Activated CD8-positive, alpha-beta T cell treated with anti-CD3 and anti-CD28 coated beads, Interleukin-2, amount 10 ng/mL, durations not matched to agents 7 days and 5 days (primary cell): Measurements from ENCODE around the gene SLC27A1. TPM values are rescaled to one million over a fixed set of nuclear protein-coding genes. Genes with fewer than 3 reads are reported as not detected.

Experiments
- ATAC-seq: fragments of 150-1000 bp; cut with Tn5 transposase; one replicate; pipeline ENCODE4 v1.10.0; 2021; ENCODE audit warnings: moderate library complexity
- CTCF ChIA-PET: fragments of 350-600 bp; sonication (Branson Sonifier 250); formaldehyde crosslinking; loops from one replicate; lab custom pipeline; 2021; ENCODE audit warnings: antibody characterized with exemption; lab: Charles Lee
- POLR2A ChIA-PET: fragments of 350-600 bp; sonication (Branson Sonifier 250); formaldehyde crosslinking; loops from one replicate; lab custom pipeline; 2021; ENCODE audit warnings: antibody characterized with exemption; lab: Charles Lee
- DNase-seq: peaks from one replicate; pipeline ENCODE4 v3.0.0-alpha.2; 2020
- H3K27ac Mint-ChIP-seq: one replicate; pipeline ENCODE4 v1.8.0; 2021; ENCODE audit warnings: mild to moderate bottlenecking, mixed read lengths
- H3K27me3 Mint-ChIP-seq: one replicate; pipeline ENCODE4 v1.8.0; 2021; ENCODE audit warnings: low read depth, mixed read lengths
- H3K36me3 Mint-ChIP-seq: one replicate; pipeline ENCODE4 v1.8.0; 2021; ENCODE audit warnings: low read depth, mixed read lengths
- H3K4me1 Mint-ChIP-seq: one replicate; pipeline ENCODE4 v1.8.0; 2021; ENCODE audit warnings: low read depth, mixed read lengths
- H3K4me3 Mint-ChIP-seq: one replicate; pipeline ENCODE4 v1.8.0; 2021; ENCODE audit warnings: mild to moderate bottlenecking, mixed read lengths
- H3K9me3 Mint-ChIP-seq: one replicate; pipeline ENCODE4 v1.8.0; 2022; ENCODE audit warnings: mixed read lengths; ENCODE audit not compliant: insufficient read depth
- total RNA-seq, 2 experiments: library from RNA; stranded (reverse); gene quantifications; one replicate each; pipeline ENCODE4 v1.2.3, GENCODE V29; 2021

The SLC27A1 gene
- 1 to 10 TPM; 7.3 to 7.4 TPM for total RNA-seq

- peak within 1 kb of the TSS; percentile 90 for H3K27ac Mint-ChIP-seq
- peak; percentile 91 for ATAC-seq
- peaks cover 47% of the 10 kb centered on the region for H3K4me1 Mint-ChIP-seq
- H3K27me3 Mint-ChIP-seq, result peaks cover 5% of the 10 kb centered on the region
- POLR2A ChIA-PET, result no interaction called here
- H3K4me3 Mint-ChIP-seq, result peak within 1 kb of the TSS; percentile 85
- no peaks in the 10 kb centered on the region for H3K9me3 Mint-ChIP-seq
- DNase-seq, result peak; percentile 95
- no peaks in the 10 kb centered on the region for H3K36me3 Mint-ChIP-seq
- CTCF ChIA-PET, result interaction anchor here (1.4 to 5.2 kb wide), 2 partner anchors 24 to 26 kb away, joined by 3 to 49 read pairs; no protein-coding TSS in a partner anchor
Measured at GRCh38 chr19:17470068-17470841, at the start of gene SLC27A1. TSS of gene SLC27A1 (plus strand) at chr19:17470524. CDS start at chr19:17470541, 17 bp downstream.

- Mint-ChIP-seq H3K4me3 (no peak overlapping the region), H3K36me3 (peaks cover 21% of the 10 kb centered on the region), H3K27ac (no peak overlapping the region), H3K27me3 (no peaks in the 10 kb centered on the region), H3K4me1 (peaks cover 31% of the 10 kb centered on the region), H3K9me3 (no peaks in the 10 kb centered on the region)
- no peak for DNase-seq
- ATAC-seq, result no peak
- ChIA-PET CTCF (interaction anchor here (1.4 kb wide), 1 partner anchor 19 kb away, joined by 3 read pairs; no protein-coding TSS in a partner anchor), POLR2A (interaction anchor here (0.6 kb wide), 1 partner anchor 28 kb away, joined by 3 read pairs; the partner anchor contains the start of gene CCDC194)
Measured at GRCh38 chr19:17421942-17422341, 48.4 kb upstream of the SLC27A1 start.

GRCh38 chr19:17423429-17424208 lies 46.7 kb upstream of the SLC27A1 start:
- ATAC-seq (no peak), DNase-seq (no peak)
- Mint-ChIP-seq H3K9me3 (no peaks in the 10 kb centered on the region), H3K27ac (no peak overlapping the region), H3K36me3 (peaks cover 15% of the 10 kb centered on the region), H3K27me3 (no peaks in the 10 kb centered on the region), H3K4me3 (no peak overlapping the region), H3K4me1 (peaks cover 30% of the 10 kb centered on the region)
- CTCF ChIA-PET, result no interaction called here
- POLR2A ChIA-PET, result interaction anchor here (0.6 kb wide), 1 partner anchor 349 kb away, joined by 3 read pairs; no protein-coding TSS in a partner anchor

GRCh38 chr19:17424743-17425365 lies 45.5 kb upstream of the SLC27A1 start:
- H3K4me1 Mint-ChIP-seq, result peaks cover 19% of the 10 kb centered on the region
- no peaks in the 10 kb centered on the region for H3K27me3 Mint-ChIP-seq
- DNase-seq (peak; percentile 60), ATAC-seq (peak; percentile 20)
- POLR2A ChIA-PET, result no interaction called here
- H3K4me3 Mint-ChIP-seq, result no peak overlapping the region
- no peak overlapping the region for H3K27ac Mint-ChIP-seq
- peaks cover 12% of the 10 kb centered on the region for H3K36me3 Mint-ChIP-seq
- no peaks in the 10 kb centered on the region for H3K9me3 Mint-ChIP-seq
- CTCF ChIA-PET, result interaction anchor here (1.1 to 2.6 kb wide), 2 partner anchors 16 to 24 kb away, joined by 3 to 8 read pairs; partner anchors contain the start of gene TMEM221

DNA sequence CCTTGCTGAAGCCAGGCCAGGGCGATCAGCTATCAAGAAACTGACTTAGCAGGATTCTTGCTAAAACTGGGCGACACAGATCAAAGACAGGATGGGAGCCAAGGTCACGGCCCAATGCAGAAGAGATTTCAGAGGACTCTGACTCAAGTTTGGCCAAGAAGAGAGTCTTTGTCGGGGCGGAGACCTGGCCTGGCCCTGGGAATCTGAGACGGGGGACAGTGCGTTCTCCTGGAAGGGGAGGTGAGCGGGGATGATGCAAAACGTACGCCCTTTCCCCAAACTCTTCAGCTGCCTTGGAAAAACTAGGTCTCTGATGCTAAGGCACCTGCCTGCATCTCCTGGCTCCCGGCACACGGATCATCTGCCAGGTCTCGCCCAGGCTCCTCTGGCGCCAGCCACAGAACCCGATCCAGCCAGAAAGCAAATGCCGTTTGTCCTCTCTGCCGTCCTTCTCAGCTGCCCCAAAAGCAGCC lies 40.6 kb upstream of the SLC27A1 start:
- no peak for ATAC-seq
- ChIA-PET POLR2A (no interaction called here), CTCF (interaction anchor here (2.3 kb wide), 1 partner anchor 36 kb away, joined by 8 read pairs; no protein-coding TSS in a partner anchor)
- no peaks in the 10 kb centered on the region for H3K36me3 Mint-ChIP-seq
- no peak overlapping the region for H3K27ac Mint-ChIP-seq
- H3K9me3 Mint-ChIP-seq, result no peaks in the 10 kb centered on the region
- no peak overlapping the region for H3K4me3 Mint-ChIP-seq
- H3K4me1 Mint-ChIP-seq, result peaks cover 10% of the 10 kb centered on the region
- no peak for DNase-seq
- H3K27me3 Mint-ChIP-seq, result no peaks in the 10 kb centered on the region

DNA sequence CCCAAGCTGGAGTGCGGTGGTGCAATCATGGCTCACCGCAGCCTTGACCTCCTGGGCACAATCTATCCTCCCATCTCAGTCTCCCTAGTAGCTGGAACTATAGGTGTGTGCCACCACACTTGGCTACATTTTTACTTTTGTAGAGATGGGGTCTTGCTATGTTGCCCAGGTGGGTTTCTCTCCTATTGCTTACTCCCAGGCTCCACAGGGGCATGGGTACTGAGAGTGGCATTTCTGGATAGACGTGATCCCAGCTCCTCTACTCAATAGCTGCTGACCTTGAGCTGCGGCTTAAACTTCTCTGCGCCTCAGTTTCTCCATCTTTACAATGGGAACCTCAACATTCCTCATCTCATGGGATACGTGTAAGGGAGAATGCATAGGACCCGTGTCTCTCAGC lies 38.9 kb upstream of the SLC27A1 start:
- DNase-seq, result no peak
- no peak overlapping the region for H3K27ac Mint-ChIP-seq
- no peak for ATAC-seq
- ChIA-PET CTCF (interaction anchor here (1.1 kb wide), 1 partner anchor 10 kb away, joined by 3 read pairs; no protein-coding TSS in a partner anchor), POLR2A (no interaction called here)
- no peaks in the 10 kb centered on the region for H3K9me3 Mint-ChIP-seq
- H3K4me3 Mint-ChIP-seq, result no peak overlapping the region
- H3K36me3 Mint-ChIP-seq, result no peaks in the 10 kb centered on the region
- H3K27me3 Mint-ChIP-seq, result no peaks in the 10 kb centered on the region
- H3K4me1 Mint-ChIP-seq, result peaks cover 5% of the 10 kb centered on the region

- DNase-seq (no peak), ATAC-seq (no peak)
- no peak overlapping the region for H3K27ac Mint-ChIP-seq
- POLR2A ChIA-PET, result no interaction called here
- H3K36me3 Mint-ChIP-seq, result no peaks in the 10 kb centered on the region
- no peaks in the 10 kb centered on the region for H3K27me3 Mint-ChIP-seq
- H3K9me3 Mint-ChIP-seq, result no peaks in the 10 kb centered on the region
- H3K4me1 Mint-ChIP-seq, result peaks cover 5% of the 10 kb centered on the region
- no peak overlapping the region for H3K4me3 Mint-ChIP-seq
- CTCF ChIA-PET, result no interaction called here
Measured at GRCh38 chr19:17435218-17435617, 35.1 kb upstream of the SLC27A1 start.

DNA sequence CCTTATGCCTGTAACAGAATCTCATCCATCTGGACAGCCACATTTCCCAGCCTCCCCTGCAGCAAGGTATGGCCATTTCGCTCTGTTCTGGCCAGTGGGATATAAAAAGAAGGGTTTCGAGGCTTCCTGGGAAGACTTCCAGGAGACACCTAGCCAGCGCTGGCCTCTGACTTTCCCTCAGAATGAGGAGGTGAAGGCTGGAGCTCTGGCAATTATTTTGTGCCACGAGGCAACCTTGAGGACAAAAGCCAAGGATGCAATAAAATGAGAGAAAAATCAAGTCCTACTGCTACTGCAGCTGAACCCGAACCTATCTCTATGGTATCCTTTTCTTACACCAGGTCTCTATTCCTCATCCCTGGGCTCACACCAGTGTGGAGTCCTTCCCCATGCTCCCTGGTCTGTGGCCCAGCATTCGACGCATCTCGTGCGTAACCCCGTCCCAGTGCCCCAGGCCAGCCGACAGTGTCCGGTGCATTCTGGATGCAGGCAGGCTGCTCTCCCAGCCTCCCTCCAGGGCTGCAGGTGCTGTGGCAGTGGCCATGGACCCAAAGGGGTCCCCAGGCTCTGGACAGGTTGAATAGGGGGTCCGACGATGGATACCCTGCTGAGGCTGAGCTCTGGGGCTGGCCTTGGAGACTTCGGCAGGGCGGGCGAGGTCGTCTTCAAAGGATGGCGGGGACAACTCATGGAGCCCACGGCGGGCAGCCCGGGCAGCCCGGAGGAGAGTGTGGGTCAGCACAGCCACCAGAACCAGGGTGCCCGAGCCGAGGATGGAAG lies 34.0 kb upstream of the SLC27A1 start:
- Mint-ChIP-seq H3K4me1 (peaks cover 5% of the 10 kb centered on the region), H3K27me3 (no peaks in the 10 kb centered on the region), H3K36me3 (no peaks in the 10 kb centered on the region), H3K27ac (no peak overlapping the region), H3K9me3 (no peaks in the 10 kb centered on the region), H3K4me3 (no peak overlapping the region)
- POLR2A ChIA-PET, result no interaction called here
- ATAC-seq (no peak), DNase-seq (no peak)
- CTCF ChIA-PET, result no interaction called here

GRCh38 chr19:17436874-17437267 lies 33.5 kb upstream of the SLC27A1 start:
- POLR2A ChIA-PET, result no interaction called here
- Mint-ChIP-seq H3K4me3 (no peak overlapping the region), H3K36me3 (no peaks in the 10 kb centered on the region), H3K4me1 (peaks cover under 1% of the 10 kb centered on the region), H3K27me3 (no peaks in the 10 kb centered on the region), H3K9me3 (no peaks in the 10 kb centered on the region), H3K27ac (no peak overlapping the region)
- DNase-seq (no peak), ATAC-seq (no peak)
- CTCF ChIA-PET, result no interaction called here

DNA sequence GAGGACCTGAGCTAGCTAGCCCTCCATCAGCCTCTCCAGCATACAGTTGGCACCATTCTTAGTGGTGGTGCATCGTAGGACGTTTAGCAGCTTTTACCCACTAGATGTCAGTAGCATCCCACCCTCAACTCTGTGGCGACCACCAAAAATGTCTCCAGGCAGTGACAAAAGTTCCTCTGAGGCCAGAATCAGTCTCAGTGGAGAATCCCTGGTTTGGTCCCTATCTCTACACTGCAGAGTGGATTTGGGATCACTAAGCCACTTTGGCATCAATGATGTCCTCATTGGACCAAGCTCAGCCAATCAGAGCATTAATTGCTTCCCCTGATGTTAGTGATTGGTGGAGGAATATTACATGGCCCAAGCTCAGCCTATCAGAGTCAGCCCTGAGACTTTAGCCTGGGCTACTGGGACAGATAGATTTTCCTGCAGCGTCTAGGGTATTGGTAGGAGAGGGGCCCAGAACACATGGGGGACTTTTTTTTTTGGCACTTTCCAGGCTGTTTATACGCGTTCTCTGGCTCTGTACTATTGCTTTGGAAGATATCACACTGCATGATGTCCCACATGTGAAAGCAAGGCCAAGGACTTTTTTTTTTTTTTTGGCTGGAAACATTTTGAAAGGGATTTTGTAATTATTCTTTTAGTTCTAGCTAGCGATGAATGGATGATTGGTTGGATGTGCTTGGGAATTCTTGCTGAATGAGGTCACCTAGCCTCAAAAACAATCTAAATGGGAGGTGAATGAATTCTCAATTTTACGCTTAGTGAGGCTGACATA lies 28.9 kb upstream of the SLC27A1 start:
- H3K27me3 Mint-ChIP-seq, result no peaks in the 10 kb centered on the region
- no peak overlapping the region for H3K27ac Mint-ChIP-seq
- no peaks in the 10 kb centered on the region for H3K9me3 Mint-ChIP-seq
- no peak overlapping the region for H3K4me3 Mint-ChIP-seq
- no peaks in the 10 kb centered on the region for H3K4me1 Mint-ChIP-seq
- H3K36me3 Mint-ChIP-seq, result no peaks in the 10 kb centered on the region
- ChIA-PET CTCF (interaction anchor here (0.8 to 1.9 kb wide), 15 partner anchors 9 to 491 kb away, joined by 3 to 12 read pairs (median 3); partner anchors contain the start of genes BST2, CCDC124, MVB12A and RPL18A), POLR2A (interaction anchor here (0.9 kb wide), 1 partner anchor 36 kb away, joined by 3 read pairs; the partner anchor contains the start of gene BST2)
- peak; percentile 79 for ATAC-seq
- peak; percentile 54 for DNase-seq
